NCI-H1930 (cell line): ENCODE results near the gene SPPL3.

Source experiments
- DNase-seq, 2 experiments: peaks; one replicate each; lab custom pipeline; 2025; lab: John Stamatoyannopoulos, UW

SPPL3 gene

DNA sequence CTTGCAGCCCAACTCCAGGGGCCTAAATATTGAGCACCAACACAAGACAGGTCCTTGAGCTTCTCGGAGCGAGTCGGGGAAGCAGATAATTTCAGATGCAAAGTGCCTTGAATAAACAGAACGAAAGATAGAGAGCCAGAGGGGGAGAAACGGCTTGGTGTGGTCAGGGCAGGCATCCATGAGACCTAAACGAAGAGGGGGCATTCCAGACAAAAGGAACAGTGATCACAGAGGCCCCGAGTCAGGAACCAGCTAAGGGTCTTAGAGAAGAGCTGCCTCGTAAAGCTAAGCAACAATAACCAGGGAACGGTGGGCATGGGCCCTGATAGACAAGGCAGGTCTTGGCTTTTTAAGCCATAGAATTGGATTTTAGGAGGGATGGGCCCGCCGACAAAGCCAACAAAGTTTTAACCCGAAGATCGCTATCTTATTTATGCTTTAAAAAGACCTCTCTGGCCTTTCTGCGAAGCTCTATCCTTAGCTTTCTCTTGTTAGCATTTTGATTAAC is 179.0 kb downstream of the SPPL3 start:
- DNase-seq = no peak

DNA sequence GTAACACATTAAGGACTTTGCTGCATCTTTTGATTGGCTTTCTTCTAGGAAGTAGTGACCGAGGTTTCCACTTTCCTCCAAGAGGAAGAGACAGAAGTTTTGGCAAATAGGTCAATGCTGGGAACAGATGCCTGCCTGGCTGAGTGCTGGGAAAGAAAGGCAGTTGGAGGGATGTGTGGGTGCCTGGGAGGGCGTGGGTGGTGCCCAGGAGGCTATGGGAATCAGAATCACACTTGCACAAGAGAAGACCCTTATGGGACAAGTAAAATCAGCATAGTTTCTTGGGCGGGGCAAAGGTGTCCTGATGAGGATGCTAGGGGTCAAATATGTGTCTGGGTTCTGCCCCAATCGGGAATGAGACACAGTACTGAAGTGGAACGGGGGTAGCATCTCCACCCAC is 179.4 kb downstream of the SPPL3 start:
- no peak for DNase-seq

DNA sequence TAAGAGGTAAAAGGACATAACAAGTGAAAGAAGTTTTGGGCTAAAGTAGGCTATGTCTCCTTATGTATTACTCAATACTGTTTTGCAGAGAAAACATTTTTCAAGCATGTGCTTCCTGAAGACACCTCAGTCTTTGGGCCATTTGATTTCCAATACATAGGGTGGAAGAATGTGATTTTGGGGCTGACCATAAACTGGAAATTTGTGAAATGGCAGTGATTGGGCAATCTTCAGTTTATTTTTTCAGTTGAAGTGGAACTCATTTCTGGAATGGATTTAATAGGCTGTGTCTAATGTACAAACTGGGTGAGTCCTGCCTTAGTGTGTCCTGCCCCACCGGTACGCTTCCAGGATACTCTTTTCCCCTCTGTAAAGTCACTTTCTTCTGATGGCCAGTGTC is 181.4 kb downstream of the SPPL3 start:
- no peak for DNase-seq

DNA sequence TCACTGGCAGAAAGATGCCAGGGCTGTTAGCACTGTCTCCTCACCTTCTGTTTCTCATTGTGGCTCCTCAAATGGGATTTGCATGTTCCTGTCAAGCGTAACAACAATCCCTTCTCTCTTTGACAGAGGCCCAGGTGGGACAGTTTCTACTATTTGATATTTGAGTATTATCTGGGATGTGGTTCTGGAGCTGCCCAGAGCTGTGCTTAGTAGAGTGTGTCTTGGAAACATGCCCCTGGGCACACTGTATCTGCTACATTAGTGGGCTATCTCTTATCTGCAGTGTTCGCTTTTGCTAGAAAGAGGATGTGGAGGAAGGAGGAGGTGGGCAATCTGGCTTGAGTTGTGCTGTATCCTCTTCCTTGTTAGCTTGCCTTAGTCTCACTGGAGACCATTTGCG is 182.3 kb downstream of the SPPL3 start:
- DNase-seq = no peak

DNA sequence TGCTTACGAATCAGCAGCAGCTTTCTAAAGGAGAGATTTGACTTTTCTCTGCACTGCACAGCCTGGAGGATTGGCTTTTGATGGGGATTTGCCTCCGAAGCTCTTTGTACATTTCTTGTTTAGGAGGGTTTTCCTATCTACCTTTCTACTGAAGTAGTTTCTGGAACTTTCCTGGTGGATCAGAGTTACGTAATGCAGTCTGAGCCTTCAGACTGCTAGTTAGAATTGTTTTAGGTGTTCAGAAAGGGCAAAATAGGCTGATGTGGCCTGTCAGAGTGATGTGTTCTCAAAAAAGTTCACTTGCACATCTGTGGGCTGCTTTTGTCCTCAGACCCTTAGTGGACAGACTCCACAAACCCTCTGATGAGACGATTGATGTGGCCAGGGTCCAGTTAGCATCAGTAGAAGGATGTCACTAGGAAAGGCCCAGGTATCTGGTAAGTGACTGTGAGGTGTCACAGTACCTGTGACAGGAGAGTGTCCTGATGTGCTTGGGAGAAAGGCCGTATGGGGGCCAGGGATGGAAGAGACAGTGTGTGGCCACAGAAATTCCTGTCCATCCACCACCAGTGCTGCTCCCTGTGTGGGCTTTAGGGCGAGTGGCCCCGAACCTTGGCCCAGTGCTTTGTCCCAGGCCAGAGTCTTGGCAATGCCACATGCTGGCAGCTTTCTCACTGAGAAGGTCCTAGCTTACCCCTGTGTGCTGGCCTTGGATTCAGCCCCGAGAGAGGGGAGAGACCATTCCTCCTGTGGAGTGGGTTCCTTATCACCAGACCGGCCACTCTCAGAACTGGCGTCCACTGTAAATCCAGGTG is 183.0 kb downstream of the SPPL3 start:
- DNase-seq = no peak

DNA sequence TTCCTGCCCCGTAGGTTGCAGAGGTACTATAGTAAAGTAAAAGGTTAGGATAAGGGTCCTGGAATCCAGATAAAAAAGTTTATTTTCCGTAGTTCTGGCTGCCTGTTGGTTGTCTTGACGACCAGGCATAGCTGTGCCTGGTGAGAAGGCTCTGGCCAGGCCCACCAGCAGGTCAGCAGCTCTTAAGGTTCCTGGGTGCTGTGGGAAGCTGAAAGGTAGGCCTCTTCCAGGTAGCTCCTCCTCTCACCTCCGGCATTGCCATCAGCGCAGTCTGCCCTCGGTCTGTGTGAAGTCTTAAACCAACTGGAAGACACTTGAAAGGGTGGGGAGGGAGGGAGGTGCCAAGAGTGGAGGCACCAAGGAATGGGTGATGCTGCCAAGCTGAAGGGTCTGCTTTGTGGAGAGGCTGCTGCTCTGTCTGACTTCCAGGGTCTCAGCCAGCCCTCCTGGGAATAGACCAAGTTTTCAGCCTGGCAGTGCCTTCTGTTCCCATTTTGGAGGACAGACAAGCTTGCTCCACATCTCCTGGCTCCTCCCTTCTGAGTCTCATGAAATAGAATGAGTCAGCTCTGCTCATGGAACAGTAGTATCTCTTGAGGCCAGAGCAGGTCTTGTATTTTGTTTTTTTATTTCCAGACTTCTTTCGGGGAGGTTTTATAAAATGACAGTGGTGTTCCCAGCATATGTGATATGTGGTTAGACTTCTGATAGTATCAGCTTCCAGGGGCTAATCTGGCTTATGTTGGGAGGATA is 183.7 kb downstream of the SPPL3 start:
- DNase-seq = no peak

DNA sequence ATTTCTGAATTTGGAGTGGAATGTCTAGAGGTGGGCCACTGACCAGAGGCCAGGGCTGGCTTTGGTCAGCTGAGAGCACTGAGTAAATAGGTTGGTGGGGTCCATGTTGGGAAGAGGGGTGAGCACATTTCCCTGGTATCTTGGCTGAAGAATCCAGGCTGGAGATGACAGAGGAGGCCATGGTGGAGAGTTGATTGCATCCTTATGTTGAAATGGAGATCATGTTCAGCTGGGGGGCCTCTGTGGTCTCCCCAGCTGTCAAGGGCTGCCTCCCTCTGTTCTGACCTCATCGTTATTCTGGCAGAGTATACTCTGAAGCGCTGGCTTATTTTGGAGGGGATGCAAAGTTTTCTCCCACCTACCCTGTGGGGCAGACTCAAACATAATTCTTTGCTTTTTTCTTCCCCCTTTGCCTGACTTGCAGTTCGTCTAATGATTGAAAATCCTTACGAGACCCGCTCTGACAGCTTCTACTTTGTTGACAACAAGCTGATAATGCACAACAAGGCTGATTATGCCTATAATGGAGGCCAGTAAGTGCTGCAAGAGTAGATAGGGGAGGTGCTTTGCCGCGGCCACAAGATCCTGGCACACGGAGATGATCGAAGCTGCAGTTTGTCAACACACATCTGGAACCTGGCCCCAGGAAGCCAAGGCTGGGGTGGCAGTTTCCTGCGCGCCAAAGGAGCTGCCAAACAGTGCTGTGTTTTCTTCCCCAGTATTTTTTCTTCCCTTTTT is 184.5 kb downstream of the SPPL3 start:
- DNase-seq = no peak

DNA sequence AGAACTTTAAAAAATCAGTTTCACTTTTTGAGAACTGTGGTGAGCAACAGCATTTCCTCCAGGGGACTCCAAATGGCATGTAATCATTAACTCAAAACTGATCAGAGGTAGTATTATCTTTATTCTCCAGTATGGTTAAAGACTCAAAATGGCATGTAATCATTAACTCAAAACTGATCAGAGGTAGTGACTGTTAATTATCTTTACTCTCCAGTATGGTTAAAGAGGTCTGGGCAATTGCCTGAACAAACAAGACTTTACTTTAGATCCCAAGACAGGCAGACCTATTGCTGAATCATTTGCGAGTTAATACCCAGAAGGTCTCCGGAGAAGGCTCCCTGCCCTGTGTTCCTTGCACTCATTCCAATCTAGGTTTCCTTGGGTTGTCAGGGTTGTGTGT is 185.1 kb downstream of the SPPL3 start:
- DNase-seq = no peak

DNA sequence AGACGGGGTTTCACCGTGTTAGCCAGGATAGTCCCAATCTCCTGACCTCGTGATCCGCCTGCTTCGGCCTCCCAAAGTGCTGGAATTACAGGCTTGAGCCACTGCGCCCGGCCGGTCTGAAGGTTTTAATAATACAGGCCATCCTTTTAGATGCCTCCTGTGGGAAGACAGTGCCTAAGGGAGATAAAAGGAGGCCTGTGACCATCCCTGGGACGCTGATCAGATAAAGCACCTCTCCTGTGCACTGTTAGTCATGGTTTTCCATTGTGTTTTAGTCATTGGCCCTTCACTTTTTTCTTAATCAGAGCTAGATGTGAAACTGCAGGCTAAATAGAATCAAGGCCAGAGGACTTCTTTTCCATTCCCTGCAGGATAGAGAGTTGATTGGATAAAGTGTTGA is 186.1 kb downstream of the SPPL3 start:
- no peak for DNase-seq

DNA sequence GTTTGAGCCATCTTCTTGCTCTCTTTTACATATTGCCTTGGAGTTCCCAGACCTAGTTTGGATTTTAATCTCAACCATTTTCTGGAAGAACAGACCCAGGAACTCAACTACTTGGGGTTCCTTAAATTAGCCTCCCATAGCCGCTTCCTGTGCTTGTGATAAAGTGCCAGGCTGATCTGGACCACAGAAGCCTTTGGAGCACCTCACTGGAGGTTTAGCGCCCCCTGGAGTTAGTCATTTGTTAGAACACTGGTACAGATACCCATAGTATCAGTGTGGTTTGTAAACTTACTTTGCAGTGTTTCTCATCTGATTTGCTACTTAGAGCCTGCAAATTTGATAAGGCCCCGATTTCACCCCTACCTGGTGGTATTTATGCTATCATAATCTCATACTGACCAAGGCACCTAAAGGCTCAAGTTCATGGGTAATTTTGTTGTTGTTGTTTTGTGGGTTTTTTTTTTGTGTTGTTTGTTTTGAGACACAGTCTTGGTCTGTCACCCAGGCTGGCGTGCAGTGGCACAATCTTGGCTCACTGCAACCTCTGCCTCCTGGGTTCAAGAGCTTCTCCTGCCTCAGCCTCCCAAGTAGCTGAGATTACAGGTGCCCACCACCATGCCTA is 190.2 kb downstream of the SPPL3 start:
- peak; percentile 28 to 71 for DNase-seq

DNA sequence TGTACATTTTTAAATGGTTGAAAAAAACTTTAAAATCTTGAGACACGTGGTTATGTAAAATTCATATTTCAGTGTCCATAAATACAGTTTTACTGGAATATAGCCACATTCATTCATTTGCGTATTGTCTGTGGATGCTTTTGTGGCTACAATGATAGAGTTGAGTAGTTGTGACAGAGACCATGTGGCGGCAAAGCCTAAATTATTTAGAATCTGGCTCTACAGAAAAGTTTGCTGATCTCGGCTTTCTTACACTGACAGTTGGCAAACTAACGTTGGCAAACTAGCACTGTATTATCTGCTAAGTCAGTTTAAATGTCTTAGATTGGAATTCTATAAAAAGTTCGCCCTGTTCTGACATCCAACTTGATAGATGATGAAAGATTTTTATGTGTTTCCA is 191.5 kb downstream of the SPPL3 start:
- no peak for DNase-seq
